Epidermal melanocyte (primary cell): ENCODE measurements around the gene CEBPE.
A peak's percentile ranks its signal among the peaks of the same experiment; 100 is the strongest.

ENCODE experiments used
- DNase-seq: peaks from one replicate; pipeline ENCODE4 v3.0.0; 2011; ENCODE audit warnings: low spot score; ENCODE audit not compliant: insufficient read length

Gene CEBPE

DNA sequence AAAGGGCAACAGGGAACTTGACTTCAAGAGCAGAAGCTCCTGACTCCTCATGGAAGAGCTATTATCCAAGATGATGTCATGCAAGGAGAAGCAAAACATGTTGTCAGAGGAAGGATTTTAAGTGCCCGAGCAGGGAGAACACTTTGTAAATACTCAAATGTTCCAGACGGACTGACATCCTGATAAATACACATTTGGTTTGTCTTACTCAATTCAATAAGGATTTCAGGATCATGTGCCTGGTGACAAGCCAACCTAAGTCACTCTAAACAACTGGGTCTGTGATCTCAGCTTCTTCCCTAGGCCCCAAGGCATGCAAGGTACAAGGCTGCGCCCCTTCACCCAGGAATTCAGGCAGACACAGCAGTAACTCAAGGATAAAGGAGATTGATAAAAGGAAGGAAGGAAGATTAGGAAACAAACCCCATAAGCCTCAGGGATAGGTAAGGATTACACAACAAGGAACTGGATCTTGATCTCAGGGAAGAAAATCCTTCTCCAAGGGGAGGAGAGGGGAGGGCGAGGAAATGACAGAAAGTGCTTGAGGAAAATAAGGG is 26.8 kb upstream of the CEBPE start:
- no peak for DNase-seq

DNA sequence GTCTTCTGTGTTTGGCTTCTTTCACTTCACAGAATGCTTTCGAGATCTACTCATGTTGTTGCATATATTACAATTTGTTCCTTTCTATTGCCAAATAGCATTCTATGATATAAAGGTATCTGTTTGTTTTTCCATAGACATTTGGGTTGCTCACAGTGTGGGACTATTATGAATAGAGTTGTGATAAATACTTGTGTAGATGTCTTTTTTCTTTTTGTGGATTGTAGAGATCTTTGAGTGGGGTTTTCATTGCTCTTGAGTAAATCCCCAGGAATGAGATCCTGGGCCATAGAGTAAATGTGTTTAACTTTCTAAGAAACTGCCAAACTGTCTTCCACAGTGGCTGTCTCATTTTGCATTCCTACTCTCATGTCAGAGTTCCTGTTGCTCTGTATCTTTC is 24.9 kb upstream of the CEBPE start:
- no peak for DNase-seq

DNA sequence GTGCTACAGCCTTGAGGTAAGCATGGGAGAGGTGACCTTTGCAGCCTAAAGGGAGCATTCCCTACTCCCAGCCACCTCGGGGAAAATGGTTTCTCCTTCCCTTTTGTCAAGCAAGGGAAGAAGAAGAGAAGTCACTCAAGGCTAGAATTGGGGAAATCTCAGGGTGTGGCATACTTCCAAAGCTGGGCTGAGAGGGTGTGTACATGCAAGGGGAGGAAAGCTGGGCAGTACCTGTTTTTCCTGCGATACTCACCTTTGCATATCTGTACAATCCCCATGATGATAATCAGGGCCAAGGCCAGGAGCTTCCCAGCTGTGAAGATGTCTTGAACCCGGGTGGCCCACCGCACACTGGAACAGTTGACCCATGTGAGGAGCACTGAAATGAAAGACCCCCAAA is 23.8 kb upstream of the CEBPE start:
- no peak for DNase-seq

DNA sequence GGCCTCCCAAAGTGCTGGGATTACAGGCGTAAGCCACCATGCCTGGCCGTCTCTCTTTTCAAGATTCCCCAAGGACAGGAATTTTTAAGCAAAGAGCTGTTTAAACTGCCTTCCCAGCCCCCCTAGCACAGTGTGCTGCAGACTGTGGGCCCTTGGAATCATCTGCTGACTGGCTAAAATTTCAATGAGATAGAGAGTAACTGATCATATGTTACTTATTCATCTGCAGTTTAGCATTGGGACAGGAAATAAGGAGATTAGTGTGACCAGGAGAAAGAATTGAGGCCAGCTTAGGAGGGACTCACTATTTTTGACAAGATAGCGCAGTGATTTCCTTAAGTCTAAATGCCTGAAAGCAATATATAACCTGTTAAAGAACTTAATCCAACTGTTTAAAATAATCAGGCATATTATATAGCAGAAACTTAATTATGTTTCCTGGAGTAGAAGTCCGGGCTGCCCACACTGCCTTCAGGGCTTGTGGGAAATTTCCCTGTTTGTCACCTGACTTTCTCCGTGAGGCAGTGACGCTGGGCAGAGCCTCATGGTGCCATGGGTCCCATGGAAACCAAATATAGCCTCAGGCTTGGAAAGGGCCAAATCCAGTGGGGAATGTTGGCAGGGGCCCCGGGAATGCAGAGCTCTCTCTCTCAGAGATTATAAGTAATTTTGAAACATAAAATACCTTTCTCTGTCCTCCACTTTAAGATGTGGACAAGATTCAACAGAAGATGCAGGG is 22.8 kb upstream of the CEBPE start:
- DNase-seq: peak; percentile 83

DNA sequence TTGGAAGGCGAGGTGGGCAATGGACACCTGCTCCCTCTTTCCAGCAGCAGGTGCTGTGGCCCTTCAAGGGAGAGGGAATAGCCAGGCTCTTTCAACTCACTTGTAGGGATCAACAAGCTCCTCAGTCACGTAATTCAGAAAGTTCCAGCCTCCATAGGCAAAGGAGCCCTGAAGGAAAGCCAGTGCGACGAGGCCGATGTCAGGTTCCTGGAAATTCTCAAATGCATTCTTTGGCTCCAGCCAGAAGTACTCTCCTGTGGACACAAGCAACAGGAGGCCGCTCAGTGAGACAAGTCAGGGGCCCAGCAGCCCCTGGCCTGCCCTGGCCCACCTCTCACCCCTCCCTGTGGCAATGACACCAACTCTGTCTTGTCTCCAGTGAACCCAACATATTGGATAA is 21.3 kb upstream of the CEBPE start:
- no peak for DNase-seq

DNA sequence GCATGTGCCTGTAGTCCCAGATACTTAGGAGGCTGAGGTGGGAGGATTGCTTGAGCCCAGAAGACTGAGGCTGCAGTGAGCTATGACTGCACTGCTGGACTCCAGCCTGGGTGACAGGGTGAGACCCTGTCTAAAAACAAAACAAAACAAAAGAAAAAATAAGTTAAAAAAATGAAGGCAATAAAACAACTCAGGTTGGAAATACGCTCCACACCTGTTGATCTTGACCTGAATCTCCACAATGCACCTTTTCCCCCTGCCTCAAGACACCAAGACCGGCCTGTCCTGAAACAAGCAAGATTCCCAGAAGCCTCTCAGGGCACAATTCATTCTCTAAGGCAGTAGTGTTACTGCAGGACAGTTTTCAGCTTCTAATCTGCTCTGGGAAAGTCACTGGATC is 20.8 kb upstream of the CEBPE start:
- DNase-seq: no peak

DNA sequence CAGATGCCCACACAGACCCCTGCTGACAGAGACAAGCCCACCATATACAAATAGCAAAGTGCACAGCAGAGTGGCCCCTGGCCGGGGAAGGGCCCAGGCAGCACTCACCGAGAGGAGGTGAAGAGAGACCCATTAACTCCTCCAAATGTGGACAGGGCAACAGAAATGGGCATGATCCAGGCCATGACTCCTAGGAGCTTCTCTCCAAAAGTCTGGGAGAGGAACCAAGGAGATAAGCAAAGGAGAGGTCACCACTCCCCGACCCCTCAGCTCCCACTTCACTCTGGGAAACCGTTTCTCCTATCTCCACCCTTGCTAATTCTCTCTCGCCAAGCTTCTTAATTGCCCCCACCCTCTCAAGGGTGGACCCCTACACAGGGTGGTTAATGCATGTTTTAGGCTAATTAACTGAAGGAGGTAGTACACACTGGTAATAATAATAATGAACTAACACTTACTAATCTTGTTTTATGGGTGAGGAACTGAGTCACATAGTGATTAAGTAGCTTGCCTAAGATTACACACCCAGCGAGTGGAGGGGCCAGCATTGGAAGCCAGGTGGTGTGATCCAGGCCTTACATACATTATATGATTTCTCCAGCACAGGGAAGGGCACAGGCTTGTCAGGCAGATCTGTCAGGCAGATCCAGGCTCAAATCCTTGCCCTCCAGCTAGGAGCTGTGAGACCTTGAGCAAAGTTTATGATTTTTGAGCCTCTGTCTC is 18.9 kb upstream of the CEBPE start:
- DNase-seq: no peak

DNA sequence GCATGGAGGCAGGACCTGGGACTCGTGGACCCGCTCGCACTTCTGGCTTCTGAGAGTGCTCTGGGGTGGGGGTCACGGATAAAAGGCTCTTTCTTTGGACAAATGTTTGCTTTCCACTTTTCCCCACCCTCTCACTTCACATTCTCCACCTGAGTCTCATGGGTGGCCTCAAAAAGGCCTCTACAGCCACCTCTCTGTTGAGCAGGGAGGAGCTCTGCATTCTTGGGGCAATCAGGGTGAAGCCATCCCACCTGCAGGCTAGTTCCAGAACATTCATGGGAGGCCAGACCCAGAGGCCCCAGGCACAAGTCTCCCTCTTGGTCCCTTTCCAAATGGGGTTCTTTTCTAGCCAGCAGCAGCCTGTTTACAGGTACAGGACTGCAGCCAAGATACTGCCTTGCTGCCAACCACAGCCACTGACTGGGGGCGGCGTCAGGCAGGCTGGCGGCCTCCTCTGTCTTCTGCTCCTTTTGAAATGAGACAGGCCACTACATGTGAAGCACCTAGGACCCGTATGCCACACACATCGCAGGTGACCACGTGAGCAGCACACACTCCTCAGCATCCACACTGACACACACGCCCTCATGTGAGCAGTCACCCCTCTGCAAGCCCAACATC is 18.2 kb upstream of the CEBPE start:
- no peak for DNase-seq

DNA sequence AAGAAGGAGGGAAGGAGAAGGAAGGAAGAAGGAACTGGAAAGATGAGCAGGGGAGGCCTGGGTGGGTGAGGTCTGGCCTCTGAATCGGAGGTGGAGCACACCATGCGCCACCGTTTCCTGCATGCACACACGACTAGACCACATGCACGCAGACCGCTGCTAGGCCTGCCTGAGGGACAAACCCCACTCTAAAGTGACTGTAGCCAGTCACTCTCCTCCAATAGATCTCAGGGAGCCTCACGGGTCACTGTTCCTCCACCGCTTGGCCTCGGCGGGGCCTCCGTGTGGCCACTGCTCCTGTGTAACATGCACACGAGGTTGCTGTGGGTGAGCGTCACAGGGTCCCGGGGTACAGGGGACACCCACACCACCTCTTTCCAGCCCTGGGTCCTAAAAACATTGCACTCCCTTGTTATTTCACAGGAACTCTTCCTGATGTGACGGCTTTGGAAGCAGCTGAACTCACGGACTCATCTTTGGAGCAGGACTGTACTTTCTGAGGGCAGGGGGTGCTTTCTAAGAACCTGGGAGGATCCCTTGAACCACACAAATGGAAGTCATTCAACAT is 17.6 kb upstream of the CEBPE start:
- DNase-seq: no peak

DNA sequence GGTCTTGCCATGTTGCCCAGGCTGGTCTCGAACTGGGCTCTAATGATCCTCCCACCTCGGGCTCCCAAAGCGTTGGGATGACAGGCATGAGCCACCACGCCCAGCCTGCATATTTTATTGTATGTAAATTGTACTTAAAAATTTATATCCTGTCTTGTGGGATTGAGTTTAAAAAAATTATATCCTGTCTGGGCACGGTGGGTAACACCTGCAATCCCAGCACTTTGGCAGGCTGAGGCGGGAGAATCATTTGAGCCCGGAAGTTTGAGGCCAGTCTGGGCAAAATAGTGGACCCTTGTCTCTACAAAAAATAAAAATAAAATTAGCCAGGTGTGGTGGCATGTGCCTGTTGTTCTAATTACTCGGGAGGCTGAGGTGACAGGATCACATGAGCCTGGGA is 13.9 kb upstream of the CEBPE start:
- no peak for DNase-seq

DNA sequence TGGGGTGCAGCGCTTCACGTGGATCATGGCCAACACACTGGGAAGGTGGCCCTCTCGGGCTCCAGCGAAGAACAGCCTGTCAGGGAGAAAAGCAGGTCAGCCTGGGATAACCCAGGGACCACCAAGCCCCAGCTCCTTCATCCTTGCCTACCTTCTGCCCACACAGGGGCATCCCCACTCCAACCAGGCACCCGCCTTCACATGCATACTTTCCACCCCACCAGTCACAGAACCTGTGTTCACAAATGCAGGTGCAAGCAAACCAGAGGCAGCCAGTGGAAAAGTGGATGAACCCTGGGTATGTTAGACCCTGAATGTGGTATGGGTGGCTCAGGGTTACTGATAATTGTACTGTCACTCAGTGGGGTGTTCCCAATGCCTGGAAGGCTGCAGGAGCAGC is 12.4 kb upstream of the CEBPE start:
- no peak for DNase-seq

DNA sequence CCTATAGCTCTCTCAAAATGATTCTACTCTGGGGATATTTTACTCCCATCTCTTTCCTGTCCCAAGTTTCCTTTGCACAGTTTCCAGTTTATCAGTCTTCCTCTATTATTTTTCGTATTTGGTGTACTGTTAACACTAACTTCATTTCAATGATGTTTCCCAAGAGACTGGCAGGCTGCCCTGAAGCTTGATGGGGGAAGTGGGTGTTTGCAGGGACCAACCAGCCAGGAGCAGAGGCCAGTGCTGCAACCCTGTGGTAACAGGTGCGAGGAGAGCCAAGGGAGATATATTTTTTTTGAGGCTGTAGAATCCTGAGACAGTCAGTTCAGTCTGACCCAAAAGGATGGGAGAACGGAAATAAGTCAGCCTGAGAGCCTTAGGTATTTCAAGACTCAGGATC is 11.8 kb upstream of the CEBPE start:
- no peak for DNase-seq

DNA sequence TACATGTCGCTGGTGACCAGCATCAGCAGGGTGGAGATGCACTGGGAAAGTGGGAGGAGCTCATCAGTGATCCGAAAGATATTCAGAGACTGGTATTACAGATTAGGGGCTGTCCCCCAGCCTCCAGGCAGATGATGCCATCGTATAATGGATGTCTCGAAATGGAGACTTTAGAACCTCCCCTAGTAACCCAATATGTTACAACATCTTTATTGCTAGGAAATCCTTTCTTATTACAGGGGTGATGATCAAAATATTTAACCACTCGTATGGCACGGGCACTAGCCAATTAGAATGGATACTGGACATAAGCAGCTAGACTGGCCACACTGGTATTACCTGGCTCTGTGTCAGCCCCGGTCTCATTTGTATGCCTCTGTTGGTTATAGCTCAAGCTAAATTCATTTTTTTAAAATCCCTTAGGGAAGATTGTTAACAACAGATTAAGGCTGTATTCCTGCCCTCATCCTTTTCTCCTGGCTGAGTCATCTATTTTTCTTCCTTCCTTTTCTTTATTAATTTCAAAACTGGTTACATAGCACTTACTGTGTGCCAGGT is 10.8 kb upstream of the CEBPE start:
- no peak for DNase-seq

DNA sequence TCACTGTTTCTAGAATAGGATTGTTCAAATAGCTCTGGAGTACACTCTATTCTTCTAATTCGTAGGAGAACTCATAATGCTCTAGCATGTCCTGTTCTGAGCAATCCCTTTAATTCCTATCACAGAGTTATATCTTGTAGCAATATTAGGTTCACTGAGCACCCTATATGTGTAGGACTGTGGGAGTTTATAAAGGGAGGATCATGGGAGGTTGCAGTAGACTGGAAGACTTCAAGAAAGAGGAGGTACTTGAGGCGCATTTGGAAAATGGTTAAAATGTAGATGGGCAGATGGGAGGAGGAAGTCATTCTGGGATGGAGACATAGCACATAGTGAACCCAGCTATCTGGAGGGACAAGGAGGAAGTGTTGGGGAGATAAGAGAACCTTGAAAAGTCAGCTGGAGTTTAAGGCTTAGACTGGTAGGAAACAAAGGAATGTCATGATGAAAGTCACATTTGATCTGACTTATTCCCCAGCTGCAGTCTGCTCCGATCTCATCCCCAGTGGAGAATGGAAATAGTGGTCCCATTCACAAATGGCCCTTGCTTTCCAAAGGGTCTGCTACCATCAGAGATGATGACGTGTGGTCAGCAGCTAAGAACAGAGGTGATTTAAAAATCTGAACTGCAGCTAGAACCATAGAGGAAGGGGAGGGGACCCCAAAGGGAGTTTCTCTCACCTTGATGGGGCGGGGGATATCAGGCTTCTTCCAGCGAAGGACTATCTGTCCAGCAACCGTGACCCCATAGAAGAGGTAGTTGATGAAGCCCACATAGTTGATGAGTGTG is 10.1 kb upstream of the CEBPE start:
- no peak for DNase-seq

DNA sequence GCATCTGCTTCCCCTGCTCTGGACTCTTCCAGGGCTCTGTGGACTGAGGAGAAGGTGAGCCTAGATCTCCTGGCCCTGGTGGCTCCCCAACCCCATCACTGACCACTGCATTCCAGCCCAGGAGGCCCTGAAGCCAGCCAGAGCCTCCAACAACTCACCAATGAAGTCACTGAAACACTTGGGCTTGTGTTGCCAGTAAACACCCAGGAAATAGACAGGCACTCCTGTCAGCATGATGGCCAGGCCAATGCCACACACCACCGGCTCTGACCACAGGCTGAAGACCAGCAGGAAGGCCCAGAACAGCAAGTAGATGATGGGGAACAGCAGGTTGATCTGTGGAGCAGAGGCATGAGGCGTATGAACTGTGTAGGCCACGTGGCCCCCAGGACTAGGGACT is 8.8 kb upstream of the CEBPE start:
- DNase-seq: no peak

DNA sequence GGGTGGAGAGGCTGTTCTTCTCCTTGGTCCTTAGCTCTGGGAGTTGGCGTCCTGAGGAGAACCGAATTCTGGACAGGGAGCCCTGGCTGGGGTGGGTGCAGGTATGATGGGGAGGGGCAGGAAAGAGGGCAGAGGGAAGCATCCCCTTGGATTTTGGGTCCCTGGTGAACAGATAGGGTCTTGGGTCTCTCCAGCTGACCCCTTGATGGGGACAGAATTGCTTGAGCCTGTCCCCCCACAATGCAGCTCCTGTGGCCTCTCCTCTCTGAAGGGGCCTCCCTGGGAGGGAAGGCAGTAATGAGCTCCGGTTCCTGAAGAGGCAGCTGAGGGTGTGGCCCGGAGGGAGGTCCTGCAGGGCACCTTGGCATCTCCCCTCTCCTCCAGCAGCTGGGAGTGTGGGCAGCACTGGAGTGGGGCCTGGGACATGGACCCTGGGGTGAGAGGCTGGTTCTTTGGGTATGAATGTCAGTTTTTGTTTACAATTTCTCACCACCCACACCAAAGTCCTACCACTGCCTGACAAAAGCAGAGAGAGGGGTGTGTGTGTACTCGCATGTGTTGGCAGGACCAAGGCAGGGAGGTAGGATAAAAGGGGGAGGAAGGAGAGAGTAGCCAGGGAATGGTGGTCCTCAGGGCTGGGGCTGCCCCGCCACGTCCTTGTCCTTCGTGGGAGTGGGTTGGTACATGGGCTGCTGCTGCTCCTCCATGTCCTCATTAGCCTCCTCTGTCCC is 7.7 kb upstream of the CEBPE start:
- DNase-seq: no peak

DNA sequence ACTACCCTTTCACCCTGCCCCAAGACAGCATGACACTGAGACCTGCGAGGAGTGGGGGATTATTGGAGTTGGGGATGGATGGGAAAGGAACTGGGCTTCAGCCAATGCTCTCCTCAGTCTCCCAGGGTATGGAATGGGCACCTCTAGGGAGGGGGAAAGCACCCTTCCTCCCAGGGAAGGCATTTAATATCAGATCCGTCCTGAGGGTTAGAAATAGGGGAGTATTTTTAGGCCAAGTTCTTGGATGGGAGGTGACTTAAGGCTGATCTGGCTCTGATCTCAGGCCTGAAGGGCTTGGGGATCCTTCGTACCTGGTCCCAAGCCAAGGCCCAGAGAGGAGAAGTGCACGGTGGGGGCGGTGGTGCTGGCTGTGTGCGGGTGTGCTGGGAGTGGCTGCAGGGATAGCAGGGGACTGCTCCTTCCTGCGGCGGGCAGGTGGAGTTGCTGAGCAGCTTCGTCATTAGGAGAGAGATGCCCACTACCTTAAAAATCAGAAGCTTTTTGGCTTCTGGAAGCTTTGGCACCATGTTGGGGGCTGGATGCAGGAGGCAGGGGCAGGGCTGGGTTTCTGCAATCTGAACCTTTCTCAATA is 7.0 kb upstream of the CEBPE start:
- no peak for DNase-seq

DNA sequence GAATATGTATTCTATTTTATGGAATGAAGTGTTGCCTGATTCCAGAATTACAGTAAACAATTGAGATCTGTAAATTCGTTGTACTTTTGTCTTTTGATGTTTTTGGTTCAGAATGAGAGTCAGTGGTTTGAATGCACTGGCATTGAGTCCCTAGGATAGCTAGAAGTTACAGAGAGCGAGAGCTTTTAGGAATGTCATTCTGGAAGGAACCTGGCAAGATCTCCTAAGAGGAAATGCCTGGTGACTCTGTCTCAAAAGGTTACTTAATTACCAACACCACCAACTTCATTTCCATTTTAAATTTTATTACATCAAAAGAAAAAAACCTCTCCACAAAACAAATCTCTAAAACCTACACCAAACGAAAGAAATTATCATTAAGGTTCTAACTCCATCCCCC is 6.0 kb upstream of the CEBPE start:
- DNase-seq: no peak

DNA sequence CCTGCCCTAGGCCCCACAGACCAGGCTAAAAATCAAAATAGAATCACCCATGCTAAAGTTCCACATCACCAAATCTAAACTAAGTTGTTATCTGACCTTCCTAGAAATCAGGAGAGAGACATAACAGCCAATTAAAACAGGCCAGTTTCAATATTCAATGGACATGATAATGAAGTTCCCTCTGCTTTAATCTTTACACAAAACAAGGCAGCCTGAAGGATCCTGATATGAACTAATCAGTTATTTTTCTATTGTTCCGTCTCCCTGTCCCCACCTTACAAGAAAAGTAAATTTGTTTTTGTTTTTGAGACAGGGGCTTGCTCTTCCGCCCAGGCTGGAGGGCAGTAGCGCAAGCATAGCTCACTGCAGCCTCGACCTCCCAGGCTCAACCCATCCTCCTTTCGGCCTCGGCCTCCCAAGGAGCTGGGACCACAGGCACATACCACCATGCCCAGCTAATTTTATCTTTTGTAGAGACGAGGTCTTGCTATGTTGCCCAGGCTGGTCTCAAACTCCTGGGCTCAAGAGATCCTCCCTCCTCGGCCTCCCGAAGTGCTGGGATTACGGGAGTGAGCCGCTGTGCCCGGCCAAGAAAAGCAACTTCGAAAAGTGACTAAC is 5.4 kb upstream of the CEBPE start:
- no peak for DNase-seq

DNA sequence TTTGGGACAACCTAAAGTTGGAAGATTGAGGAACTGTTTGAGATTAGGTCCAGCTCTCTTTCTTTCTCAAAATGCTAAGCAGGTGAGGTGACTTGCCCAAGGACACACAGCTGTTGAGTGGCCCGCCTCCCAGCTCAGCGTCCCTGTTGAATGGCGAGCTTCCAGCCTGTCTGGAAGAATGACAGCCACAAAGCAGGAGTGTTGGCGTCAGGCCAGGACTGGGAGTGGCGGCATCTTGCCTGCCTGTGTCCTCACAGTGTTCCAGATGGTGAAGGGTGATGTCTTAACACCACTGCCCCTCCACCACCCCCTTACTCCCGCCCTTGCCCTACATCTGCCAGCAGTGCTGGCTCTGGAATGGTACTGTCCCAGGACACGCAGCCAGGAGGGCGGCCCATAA is 4.4 kb upstream of the CEBPE start:
- DNase-seq: no peak
